Measurements from ENCODE around the gene HOXC9. TPM values are rescaled to one million over a fixed set of nuclear protein-coding genes. Genes with fewer than 3 reads are reported as not detected.

HOXC9 gene
- total and polyA plus RNA-seq, 9 of the 15 experiments (the other 6 are each of a cell fraction or from before 2014, with no cell fraction given) = 1.1 to 10.5 (median 9.3) TPM

DNA sequence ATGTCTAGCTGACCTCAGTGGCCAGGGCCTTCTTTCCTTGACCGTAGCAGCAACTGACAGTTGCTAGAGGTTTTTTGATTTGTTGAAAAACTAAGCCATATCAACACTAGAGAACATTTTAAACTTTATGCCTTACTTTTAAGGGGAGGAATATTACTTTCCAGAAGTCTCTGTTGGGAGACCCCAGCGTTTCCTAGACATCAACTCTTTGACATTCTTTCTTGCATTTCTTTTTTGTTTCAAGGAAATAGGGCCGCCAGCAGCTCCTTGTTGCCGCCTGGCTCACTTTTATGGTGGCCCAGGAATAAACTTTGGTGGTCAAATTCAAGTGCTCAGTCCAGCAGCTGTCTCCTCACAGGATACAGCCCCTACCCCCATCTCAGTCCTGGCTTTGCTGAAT lies 29.5 kb upstream of the HOXC9 start:
- peaks cover 0 to 25% of the 10 kb centered on the region in 2 experiments; a peak in 2 of 5 replicates for H3K4me1 ChIP-seq (replicated peaks in 1 of 2; ENCODE audit: control insufficient read depth in 2 of 2, insufficient read depth in 2 of 2, low read length in 2 of 2)
- POLR2A ChIA-PET = interaction anchor here (0.7 kb wide), 1 partner anchor 19 kb away, joined by 3 read pairs; no protein-coding TSS in a partner anchor
- no peak overlapping the region for H3K4me2 ChIP-seq (ENCODE audit: insufficient read depth, low read length)
- no peaks in the 10 kb centered on the region for H3K36me3 ChIP-seq (ENCODE audit: control insufficient read depth, insufficient read depth, low read length)
- intact Hi-C loops (cut with micrococcal nuclease) (no loop called here), in situ Hi-C loops (cut with MboI) (no loop called here)
- DNase-seq (ENCODE audit: extremely low read depth in 1 of 4, low spot score in 3 of 4) (no peak), ATAC-seq (no peak), FAIRE-seq (no peak)
- no peak overlapping the region for H3K9ac ChIP-seq (ENCODE audit: insufficient read depth in 1 of 2, low read depth in 2 of 2, low read length in 2 of 2)
- no peaks in the 10 kb centered on the region for H3K9me1 ChIP-seq (ENCODE audit: control insufficient read depth, insufficient read depth, low read length)
- no peaks in the 10 kb centered on the region for H3K79me2 ChIP-seq (ENCODE audit: control insufficient read depth, insufficient read depth, low read length)
- no peak overlapping the region for H3K27ac ChIP-seq (ENCODE audit: extremely low read depth, low read depth, low read length)
- TF ChIP-seq NCOA6 (IDR thresholded peaks at IDR 0.05) (no peak), EP400 (IDR thresholded peaks at IDR 0.05) (no peak), FOXA1 (IDR thresholded peaks at IDR 0.05; ENCODE audit: borderline replicate concordance) (no peak), ZNF408 (CRISPR knock-in tag; IDR thresholded peaks at IDR 0.05; ENCODE audit: low read depth) (no peak), ILK (tag; IDR thresholded peaks at IDR 0.05; ENCODE audit: borderline replicate concordance, low read depth) (no peak), CC2D1A (IDR thresholded peaks at IDR 0.05) (no peak), RBM22 (IDR thresholded peaks at IDR 0.05; ENCODE audit: low read depth, low read length, poor library complexity, severe bottlenecking) (no peak)
- H2AFZ ChIP-seq (ENCODE audit: low read depth, low read length) = no peak overlapping the region
- 0% methylated on average over 4 of the region's 4 CpGs for WGBS (ENCODE audit: insufficient coverage, low coverage, missing lambda C conversion rate)
- peaks cover 68 to 92% of the 10 kb centered on the region in 2 experiments for H3K27me3 ChIP-seq (ENCODE audit: control insufficient read depth in 2 of 2, insufficient read depth in 2 of 2, low read length in 2 of 2)
- H4K20me1 ChIP-seq (replicated peaks; ENCODE audit: control insufficient read depth, insufficient read depth, low read length) = peaks cover 5% of the 10 kb centered on the region
- CTCF ChIA-PET (ENCODE audit: low intra/inter-chr PET ratio) = no interaction called here
- no TSS peak for BruUV-seq (replicated peaks)
- no peaks in the 10 kb centered on the region for H3K9me3 ChIP-seq (replicated peaks; ENCODE audit: control insufficient read depth, insufficient read depth, low read depth, low read length)
- H3K4me3 ChIP-seq = no peak overlapping the region

DNA sequence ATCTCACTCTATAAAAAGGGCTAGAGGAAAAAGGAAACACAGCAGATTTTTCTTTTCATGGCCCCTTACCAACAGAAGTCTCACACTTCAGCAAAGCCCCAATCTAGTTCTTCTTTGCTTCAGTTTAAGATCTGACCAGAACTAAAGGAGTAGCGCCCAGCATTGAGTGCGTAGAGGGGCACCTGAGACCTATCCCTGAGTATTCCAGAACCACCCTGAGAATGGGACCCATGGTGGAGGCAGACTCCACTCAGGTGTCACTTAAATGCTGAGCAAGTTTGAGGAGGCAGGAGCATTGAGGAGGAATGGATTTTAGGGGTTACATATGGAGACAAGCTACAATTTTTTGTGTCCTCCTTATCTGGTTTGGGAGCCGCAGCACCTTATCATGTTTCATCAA lies 28.8 kb upstream of the HOXC9 start:
- H3K79me2 ChIP-seq (ENCODE audit: control insufficient read depth, insufficient read depth, low read length) = no peaks in the 10 kb centered on the region
- BruUV-seq (replicated peaks) = no TSS peak
- FAIRE-seq (no peak), ATAC-seq (no peak), DNase-seq (ENCODE audit: extremely low read depth in 1 of 4, low spot score in 3 of 4) (no peak)
- H3K9me3 ChIP-seq (replicated peaks; ENCODE audit: control insufficient read depth, insufficient read depth, low read depth, low read length) = no peaks in the 10 kb centered on the region
- H3K27me3 ChIP-seq (ENCODE audit: control insufficient read depth in 2 of 2, insufficient read depth in 2 of 2, low read length in 2 of 2) = peaks cover 68 to 89% of the 10 kb centered on the region in 2 experiments
- no peak overlapping the region for H3K9ac ChIP-seq (ENCODE audit: insufficient read depth in 1 of 2, low read depth in 2 of 2, low read length in 2 of 2)
- no peaks in the 10 kb centered on the region for H3K9me1 ChIP-seq (ENCODE audit: control insufficient read depth, insufficient read depth, low read length)
- H3K36me3 ChIP-seq (ENCODE audit: control insufficient read depth, insufficient read depth, low read length) = no peaks in the 10 kb centered on the region
- ChIA-PET CTCF (ENCODE audit: low intra/inter-chr PET ratio) (no interaction called here), POLR2A (interaction anchor here (1.4 kb wide), 1 partner anchor 25 kb away, joined by 4 read pairs; no protein-coding TSS in a partner anchor)
- H3K4me1 ChIP-seq (replicated peaks in 1 of 2; ENCODE audit: control insufficient read depth in 2 of 2, insufficient read depth in 2 of 2, low read length in 2 of 2) = peaks cover 0 to 27% of the 10 kb centered on the region in 2 experiments; a peak in 2 of 5 replicates
- 0% methylated on average over 3 of the region's 3 CpGs for WGBS (ENCODE audit: insufficient coverage, low coverage, missing lambda C conversion rate)
- TF ChIP-seq ZNF507 (tag; conservative IDR thresholded peaks at IDR 0.05) = no peak
- H3K4me3 ChIP-seq = no peak overlapping the region
- H2AFZ ChIP-seq (ENCODE audit: low read depth, low read length) = no peak overlapping the region
- H3K4me2 ChIP-seq (ENCODE audit: insufficient read depth, low read length) = no peak overlapping the region
- H3K27ac ChIP-seq (ENCODE audit: extremely low read depth, low read depth, low read length) = no peak overlapping the region
- in situ Hi-C loops (cut with MboI) = no loop called here
- intact Hi-C loops (cut with micrococcal nuclease) = no loop called here
- H4K20me1 ChIP-seq (replicated peaks; ENCODE audit: control insufficient read depth, insufficient read depth, low read length) = peaks cover 5% of the 10 kb centered on the region
